ENCODE measurements around the gene PHACTR3. TPM values are rescaled to one million over a fixed set of nuclear protein-coding genes. Genes with fewer than 3 reads are reported as not detected.

The PHACTR3 gene
- total RNA-seq, 1 experiment from 2014 or later, result 0.63 TPM

DNA sequence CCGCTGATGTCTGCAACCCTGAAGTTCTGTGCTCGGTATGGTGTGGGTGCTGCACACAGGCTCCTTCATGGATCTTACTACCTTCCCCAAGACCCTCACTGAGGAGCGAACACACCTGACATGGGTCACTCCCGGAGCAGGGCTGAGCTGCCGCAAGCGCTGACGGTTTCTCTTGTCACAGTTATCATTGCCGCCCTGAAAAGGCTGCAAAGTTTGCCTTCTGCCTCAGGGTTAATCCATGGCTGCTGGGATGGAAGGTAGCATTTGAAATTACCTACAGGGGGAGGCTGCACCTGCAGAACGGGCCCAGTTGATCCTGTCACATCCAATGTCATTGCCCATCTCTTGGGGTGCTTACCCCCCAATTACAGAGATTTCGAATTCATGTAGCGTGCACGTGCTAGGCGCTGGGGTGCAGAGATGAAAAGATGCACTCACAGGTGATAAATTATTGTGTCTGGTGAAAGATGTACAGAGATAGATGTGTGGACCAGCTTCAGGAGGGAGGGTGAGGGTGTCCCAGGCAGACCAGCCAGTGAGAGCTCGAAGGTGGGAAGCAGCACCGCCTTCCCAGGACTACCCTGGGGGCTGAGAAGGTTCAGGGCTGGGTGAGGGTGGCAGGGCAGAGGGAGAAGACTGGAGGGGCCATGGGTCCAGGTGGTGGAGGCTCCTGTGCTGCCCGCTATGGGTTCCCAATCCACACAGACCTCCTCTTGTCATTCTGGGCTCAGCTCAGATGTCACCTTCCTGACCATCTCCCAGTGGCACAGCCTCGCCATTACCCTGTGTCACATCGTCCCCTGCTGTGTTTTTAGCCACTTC, 209.0 kb downstream of the PHACTR3 start:
- DNase-seq (ENCODE audit: low read depth), result no peak

DNA sequence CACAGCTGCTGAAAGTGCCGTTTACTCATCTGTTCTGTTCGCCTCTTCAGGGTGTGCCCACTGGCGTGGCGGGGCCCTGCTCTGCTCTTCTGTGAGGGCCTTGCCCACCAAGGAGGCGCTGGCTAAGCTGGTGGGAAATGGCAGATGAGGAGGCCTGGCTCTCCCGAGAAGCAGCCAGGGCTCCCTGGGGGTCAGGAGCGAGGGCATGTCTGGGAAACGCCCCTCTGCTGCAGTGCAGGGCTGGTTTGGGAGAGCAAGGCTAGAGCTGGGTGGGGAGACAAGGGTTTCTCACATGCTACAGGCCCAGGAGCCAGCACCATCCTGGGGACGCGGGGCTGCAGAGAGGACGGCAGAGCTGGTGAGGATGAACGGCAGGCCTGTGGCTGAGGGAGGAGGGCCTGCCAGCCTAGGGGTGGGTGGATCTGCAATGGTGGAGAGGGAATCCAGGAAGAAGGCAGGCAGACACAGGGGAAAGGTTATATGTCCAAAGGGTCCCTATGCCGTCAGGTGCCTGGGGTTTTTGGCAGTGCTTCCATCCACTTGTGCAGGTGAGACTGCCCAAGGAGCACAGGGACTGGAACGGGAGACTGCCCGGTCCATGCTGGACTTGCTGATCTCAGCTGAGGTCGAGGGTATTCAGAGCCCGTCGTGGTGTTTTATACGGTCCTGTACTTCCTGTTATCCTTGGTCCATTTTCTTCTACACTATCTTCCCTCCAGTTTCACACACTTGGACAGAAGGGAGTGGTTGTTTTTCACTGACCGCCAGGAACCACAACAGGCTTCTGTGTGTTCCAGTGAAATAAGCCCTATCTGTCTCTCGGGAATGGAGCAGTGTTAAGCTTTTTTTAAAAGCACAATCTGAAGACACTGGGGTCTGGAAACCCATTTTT, 209.9 kb downstream of the PHACTR3 start:
- no peak for DNase-seq (ENCODE audit: low read depth)

DNA sequence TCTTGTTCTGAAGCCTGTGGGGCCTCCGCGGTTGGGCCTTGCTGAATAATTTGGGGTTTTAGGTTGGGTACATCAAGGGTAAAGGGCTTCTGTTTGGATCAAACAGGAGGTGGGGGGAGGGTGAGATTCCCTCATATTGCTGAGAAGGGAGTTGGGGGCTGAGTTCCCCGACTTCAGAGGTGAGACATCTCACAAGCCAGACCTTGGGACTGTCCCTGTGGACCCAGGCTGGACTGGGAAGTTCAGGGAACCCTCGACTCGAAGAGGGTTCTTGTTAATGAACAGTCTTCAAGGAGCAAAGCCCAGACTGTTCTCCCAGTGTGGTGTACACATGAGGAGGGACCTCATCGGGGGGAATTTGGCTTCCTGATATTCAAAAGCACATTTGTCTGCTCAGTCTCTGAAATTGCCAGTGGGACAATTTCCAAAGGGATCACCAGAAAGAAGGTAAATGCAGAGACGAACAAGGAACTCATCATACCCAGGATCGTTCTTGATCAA, 210.6 kb downstream of the PHACTR3 start:
- no peak for DNase-seq (ENCODE audit: low read depth)

DNA sequence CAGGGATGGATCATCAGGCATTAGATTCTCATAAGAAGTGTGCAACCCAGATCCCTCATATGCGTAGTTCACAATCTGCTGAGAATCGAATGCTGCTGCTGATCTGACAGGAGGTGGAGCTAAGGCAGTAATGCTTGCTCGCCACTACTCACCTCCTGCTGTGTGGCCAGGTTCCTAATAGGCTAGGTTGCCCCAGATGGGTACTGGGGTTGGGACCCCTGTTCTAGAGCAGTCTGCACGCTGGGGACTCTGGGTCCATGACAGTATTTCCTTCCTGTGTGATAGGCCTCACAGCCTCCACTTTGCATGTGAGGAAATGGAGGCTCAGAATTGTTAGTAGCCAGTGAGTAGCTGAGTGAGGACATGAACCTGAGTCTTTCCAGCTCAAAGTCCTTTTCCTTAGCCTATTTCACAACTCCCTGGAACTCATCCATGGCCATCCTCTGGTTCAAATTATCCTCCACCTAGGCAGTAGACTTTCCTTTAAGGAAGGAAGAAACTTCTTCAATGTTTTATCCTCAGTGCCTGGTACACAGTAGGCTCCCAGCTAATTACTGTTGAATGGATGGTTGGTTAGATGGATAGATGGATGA, 211.9 kb downstream of the PHACTR3 start:
- DNase-seq (ENCODE audit: low read depth), result no peak

DNA sequence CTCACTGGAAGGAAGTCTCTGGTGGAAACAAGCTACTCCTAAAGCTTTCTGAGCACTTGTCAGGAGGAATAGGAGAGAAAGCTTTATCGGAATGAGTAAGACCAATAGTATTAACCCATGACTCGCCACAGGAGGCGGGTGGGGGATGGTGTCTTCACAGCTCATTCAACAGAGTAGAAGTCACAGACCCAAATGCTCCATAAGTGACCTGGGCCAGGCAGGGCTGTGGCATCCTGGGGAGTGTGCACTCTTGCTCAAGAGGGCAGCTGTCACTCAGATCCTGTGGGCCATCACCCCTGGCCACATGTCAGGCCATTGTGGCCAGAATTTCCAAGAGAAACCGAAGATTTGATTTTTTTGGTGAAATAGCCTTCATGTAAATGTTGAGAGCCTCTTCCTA, 213.1 kb downstream of the PHACTR3 start:
- DNase-seq (ENCODE audit: low read depth), result no peak

DNA sequence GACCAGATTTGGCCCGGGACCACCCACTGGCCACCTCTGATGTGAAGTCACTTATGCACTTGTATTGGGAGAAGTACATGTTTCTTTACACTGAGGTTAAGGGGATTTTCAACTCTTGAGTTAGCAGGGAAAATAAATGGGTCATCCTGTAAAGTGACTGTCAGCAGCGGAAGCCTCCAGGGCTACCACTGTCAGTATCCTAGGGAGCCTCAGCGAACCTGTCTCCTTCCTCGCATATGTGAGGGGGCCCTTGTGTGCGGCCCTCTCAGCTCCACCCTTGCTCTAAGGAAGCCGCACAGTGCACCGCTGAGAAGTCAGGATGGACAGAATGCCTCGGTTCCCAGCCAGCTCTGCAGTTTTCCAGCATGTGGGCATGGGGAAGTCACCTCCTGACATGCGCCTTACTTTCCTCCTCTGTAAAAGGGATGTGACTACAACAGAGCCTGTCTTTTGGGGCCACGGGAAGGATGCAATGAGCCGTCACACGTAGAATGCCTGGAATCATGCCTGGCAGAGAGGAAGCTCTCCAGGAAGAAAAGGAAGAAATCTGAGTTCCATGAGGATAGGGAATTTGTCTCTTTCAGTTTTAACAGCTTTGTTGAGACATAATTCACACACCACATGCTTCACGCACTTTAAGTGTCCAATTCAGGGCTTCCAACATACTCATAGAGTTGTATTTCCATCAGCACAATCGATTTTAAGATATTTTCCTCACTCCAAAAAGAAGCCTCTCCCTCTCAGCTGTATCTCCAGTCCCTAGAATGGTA, 213.7 kb downstream of the PHACTR3 start:
- DNase-seq (ENCODE audit: low read depth), result no peak

DNA sequence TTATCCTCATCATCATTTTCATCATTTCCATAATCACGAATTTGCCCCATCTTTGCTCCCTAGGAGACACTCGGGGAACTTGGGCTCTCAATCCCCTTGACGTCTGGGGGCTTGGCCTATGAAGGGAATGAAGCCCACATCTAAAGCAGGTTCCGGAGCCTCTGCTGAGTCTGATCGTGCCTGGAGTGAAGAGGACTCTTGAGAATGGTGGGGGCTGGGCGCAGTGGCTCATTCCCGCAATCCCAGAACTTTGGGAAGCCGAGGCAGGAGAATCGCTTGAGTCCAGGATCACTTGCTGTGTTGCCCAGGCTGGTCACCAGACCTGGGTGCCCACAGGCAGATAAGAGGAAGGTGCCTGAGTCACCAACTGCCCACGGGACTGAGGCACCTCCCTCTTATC, 214.6 kb downstream of the PHACTR3 start:
- no peak for DNase-seq (ENCODE audit: low read depth)

DNA sequence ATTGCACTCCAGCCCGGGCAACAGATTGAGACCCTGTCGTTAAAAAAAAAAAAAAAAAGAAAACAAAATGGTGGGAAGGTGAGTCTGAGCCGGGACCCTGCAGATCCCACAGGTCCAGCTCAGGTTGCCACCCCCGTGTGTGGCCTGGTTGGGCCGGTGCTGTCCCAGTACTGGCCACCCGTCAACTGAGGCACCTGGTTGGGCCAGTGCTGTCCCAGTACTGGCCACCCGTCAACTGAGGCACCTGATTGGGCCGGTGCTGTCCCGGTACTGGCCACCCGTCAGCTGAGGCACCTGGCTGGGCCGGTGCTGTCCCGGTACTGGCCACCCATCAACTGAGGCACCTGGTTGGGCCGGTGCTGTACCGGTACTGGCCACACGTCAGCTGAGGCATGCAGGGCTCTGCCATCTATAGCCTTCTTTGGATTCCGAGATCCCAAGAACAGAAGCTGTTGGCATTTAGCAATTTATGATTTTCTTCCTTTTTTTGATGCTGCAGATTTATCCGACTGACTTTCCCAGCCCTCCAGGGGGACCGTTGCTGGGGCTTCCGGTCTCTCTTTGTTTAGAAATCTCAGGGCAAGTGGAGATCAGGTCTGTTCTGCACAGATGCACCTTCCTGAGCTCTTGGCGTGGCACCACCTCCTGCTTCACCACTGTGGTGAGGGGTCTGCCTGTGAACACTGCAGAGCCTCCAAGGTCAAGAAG, 215.3 kb downstream of the PHACTR3 start:
- no peak for DNase-seq (ENCODE audit: low read depth)

DNA sequence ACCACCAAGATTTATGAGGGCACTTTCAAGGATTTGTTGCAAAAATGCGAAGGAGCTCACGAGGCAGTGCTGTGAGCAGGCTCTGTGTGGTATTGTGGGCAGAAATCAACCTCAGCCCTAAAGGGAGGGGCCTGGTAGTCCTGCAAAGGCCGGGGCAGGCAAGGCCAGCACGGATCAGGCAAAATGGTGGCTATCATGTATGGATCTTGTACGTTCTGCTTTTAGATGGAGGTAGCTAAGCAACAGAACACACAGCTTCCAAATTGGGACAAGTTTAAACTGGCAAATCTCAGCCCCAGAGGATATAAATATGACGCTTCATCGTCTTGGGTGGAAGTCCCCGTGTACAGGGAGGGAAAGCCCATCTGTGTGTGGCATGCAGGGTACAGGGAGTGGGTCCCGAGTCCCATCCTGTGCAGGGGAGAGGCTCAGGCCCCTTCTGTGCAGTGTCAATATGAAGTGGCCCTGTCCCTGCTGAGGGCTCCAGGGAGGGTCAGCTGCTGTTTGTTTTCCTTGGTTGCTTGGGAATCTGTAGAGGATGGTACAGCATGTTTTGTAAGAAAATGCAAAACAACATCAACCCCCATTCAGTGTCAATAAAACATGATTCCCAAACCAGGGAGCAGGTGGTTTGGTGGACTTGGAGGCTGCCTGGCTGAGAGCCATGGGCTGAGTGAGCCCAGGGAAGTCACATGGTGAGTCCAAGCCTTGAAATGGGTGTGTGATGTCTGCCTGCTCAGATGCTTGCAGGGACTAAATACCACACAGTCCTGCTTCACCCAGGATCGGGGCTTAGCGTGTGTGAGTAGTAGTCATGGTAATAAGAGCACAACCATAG, 216.1 kb downstream of the PHACTR3 start:
- DNase-seq (ENCODE audit: low read depth), result peak; percentile 73

DNA sequence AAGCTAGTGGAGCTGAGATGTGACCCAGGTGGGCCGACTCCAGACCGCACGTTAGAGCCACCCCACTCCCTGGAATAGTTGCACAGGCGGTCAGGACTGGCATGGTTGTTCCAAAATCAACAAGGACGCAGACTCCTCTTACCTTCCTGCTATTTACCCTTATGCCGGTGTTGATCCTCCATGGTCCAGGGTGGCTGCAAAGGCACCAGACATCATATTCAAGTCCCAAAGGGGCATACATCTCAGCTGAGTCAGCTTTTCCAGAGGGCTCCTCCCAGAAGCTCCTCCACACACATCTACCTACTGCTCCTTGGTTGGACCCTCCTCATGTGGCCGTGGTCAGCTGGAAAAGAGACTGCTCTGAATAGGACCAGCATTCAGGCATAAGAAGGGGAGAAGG, 216.9 kb downstream of the PHACTR3 start:
- no peak for DNase-seq (ENCODE audit: low read depth)

DNA sequence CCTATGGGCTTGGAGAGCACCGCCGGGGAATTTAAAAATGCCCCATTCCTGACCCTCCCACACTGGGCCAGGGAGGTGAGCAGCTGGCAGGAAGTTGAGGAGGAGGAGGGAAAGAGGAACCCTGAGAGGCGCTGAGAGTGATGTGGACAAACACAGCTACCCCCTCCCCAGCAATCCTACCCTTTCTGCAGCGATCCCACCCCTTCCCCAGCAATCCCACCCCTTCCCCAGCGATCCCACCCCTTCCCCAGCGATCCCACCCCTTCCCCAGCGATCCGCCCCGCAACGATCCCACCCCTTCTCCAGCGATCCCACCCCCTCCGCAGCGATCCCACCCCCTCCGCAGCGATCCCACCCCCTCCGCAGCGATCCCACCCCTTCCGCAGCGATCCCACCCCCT, 217.4 kb downstream of the PHACTR3 start:
- no peak for DNase-seq (ENCODE audit: low read depth)

DNA sequence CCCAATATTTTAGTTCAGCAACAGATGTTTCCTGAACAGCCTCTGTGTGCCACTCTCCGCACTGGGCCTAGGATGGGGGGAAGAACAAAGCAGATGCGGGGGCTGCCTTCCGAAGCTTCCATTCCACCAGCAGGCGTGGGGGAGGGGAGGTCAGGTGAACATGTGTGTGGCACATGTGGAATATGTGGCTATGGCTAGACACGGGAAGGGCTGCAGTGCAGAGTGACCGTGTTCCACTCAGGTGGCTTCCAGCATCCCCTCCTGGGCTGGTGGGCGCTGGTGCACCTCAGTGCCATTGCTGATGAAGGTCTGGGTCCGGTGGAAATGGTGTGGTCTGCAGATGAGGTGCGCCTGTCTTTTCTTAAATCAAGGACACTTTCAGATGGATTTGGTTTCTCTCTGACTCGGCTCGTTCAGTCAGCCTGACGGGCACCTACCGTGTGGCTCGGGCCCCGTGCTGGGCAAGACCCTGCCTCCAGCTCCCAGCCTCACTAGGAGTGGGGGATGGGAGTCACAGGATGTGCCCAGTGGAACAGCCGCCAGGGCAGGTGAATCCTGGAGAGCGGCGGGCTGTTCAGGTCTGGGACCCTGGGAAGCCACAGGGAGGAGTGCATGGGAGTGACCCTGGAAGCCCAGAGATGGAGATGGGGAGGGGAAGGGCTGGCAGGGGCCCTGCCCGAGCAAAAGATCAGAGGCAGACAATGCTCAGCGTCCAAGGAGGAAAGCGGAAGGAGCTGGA, 218.1 kb downstream of the PHACTR3 start:
- DNase-seq (ENCODE audit: low read depth), result no peak

DNA sequence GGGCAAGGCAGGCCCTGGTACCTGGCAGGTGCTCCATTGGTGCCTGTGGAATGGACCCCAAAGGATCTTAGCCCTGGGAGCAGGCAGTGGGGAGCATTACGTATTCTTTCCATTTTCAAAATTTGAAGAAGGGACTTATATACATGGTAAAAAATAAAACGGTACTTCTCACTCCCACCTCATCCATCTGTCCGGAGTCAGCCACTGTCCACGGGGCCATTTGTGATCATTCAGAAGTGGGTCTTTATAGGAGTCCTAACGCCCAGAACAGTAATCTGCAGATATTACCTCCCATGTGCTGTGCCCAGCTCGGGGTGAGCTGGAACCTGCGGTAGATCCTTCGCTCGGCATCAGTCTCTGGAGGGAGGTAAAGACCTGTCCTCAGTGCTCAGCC, 218.7 kb downstream of the PHACTR3 start:
- no peak for DNase-seq (ENCODE audit: low read depth)

DNA sequence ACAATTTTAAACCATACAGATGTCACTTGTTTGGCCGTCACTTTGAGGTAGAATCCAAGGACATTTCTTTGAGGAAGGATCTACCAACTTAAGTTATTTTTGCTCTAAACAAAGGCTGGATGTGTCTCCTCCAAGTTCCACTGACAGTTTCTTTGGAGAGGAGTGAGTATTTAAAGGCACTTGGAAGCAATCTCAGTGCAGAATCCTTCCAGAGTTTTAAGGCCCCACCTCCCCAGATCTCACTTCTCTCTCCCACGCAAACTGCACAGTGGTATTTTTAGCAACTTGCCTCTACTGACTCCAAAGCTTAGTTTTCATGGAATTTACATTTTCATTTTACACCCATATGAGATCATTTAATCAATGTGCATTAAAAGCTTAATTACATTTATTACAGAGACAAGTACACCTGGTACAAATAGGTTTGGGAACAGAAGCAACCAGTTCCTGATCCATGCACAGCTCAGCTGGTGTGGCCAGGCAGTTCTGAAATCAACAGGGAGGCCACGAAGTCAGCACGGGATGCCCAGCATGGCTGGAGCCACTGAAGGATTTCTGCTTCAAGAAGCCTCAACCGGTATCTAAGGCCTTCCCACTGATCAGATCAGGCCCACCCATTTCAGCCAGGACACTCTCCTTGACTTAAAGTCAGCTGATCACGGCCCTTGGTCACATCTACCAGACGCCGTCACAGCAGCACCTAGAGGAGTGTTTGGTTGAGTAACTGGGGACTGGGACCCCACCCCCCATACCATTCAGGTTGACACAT, 219.3 kb downstream of the PHACTR3 start:
- no peak for DNase-seq (ENCODE audit: low read depth)

DNA sequence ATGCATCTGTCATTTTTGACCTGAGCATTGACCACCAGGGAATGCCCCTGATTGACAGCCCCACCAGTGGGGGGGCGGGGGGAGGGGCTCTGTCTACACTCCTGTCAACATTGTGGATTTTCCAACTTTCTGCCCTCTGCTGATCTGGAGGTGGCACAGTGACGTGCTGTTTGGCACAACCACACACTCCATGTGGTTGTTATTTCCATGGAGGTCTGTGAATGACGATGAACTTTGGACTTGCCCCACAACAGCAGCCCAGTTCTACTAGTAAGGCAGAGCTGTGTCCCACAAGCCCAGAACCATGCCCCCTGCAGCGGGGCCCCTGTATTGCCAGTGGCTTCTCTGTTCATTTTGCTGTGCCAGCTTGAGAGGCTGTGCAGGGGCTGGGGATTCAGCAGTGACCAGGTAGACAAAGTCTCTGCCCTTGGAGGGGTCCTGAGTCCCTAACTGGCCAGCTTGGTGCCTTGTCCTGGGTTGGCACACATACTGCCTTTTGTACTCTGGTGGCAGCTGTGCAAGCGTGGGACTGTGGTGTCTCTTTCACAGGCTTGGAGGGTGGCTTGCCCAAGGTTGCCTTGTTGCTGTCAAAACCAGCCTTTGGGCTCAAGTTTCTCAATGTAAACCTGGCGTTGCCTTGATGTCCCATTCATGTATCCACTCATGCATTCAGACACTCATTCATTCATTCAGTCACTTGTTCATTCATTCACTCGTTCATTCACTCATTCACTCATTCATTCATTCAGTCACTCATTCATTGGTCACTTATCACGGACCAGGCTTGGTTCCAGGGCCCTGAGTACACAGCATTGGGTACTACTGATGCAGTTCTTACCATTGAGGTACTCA, 220.6 kb downstream of the PHACTR3 start:
- no peak for DNase-seq (ENCODE audit: low read depth)

DNA sequence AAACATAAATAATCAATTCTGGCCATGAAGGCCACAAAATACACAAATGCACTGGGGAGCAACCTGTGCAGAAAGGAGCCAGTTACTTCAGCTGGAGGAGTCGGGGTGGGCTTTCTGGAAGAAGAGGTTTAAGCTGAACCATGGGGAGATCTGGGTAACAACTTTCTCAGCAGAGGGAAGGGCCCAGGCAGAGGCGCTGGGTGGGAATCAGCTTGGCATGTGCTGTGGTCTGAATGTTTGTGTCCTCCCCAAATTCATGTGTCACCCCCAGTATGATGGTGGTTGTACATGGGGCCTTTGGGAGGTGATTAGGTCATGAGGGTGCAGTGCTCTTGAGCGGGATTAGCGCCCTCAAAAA, 221.2 kb downstream of the PHACTR3 start:
- DNase-seq (ENCODE audit: low read depth), result no peak

DNA sequence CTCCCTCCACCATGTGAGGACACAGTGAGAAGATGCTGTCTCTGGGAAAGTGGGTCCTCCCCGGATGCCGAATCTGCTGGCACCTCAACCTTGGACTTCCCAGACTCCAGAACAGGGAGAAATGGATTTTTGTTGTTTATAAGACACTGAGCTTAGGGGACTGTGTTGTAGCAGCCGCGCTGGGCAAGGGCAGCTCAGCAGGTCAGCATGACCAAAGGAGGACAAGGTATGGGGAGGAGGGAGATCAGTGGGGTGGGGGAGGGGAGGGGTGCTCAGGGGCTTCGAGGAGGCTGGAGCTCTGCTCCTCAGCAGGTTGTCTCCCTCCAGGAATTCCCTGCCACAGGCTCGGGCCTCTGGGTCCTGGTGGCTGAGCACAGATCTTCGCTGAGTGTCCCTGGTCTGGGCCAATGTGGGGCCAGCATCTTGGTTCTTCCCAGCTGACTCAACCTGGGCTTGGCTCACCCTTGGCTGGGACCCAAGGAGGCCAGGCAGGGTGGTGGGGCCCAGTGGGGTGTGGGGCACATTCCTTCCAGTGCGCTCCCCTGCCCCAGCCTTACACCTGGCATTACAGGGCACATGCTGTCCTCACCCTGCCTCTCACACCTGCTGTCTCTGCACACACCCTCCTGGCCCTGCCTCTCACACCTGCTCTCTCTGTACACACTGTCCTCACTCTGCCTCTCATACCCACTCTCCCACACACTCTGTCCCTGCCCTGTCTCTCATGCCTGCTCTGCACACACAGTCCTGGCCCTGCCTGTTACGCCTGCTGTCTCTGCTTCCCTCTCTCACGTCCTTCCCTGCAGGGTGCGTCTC, 221.8 kb downstream of the PHACTR3 start:
- peak; percentile 53 for DNase-seq (ENCODE audit: low read depth)
